Gastroesophageal sphincter (tissue), 3 donors: ENCODE results near the gene RREB1.

ENCODE experiments used
- EP300 ChIP-seq: sonication (generic); formaldehyde crosslinking; IDR thresholded peaks from one replicate; pipeline ENCODE4 v1.6.1; 2017; ENCODE audit warnings: antibody characterized with exemption, mild to moderate bottlenecking
- POLR2A ChIP-seq, 2 donors: fragments of 450-650 bp; IDR thresholded peaks; one replicate each; pipeline ENCODE4 v1.6.1; 2017; ENCODE audit warnings: antibody characterized with exemption in 2 of 2, mild to moderate bottlenecking in 2 of 2, moderate library complexity in 1 of 2
- POLR2AphosphoS5 ChIP-seq: sonication (generic); formaldehyde crosslinking; IDR thresholded peaks from one replicate; pipeline ENCODE4 v1.6.1; 2017; ENCODE audit warnings: antibody characterized with exemption
- TF ChIP-seq, protein P1 (sequence below), 4 experiments: fragments of 200-600 bp in 2 of 4; fragments of 450-650 bp in 2 of 4; sonication (generic) in 1 of 4; IDR thresholded peaks; one replicate each; pipeline ENCODE4 v1.5.1; 2017 to 2019; ENCODE audit warnings: antibody characterized with exemption in 4 of 4, mild to moderate bottlenecking in 2 of 4, moderate library complexity in 2 of 4

DNA sequence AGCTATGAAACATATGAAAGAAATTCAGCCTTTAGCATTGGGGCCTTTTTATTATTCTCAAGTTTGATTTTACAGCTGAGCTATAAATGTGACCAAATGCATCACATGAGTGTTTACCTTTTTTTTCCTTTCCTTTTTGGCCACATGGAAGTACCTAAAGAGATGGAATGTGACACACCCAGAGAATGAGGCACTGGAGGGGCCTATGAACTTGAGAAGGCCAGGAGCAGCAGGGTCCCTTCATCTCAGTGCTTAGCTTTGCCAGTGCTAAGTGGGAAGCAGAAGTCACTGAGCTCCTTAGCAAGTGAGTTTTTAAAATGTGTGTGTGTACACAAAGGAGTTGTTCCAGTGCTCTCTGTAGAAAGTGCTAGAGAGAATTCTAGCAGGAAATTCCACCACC is 44.7 kb downstream of the RREB1 start:
- TF ChIP-seq, protein P1, sequence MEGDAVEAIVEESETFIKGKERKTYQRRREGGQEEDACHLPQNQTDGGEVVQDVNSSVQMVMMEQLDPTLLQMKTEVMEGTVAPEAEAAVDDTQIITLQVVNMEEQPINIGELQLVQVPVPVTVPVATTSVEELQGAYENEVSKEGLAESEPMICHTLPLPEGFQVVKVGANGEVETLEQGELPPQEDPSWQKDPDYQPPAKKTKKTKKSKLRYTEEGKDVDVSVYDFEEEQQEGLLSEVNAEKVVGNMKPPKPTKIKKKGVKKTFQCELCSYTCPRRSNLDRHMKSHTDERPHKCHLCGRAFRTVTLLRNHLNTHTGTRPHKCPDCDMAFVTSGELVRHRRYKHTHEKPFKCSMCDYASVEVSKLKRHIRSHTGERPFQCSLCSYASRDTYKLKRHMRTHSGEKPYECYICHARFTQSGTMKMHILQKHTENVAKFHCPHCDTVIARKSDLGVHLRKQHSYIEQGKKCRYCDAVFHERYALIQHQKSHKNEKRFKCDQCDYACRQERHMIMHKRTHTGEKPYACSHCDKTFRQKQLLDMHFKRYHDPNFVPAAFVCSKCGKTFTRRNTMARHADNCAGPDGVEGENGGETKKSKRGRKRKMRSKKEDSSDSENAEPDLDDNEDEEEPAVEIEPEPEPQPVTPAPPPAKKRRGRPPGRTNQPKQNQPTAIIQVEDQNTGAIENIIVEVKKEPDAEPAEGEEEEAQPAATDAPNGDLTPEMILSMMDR (IDR thresholded peaks at IDR 0.05) = no peak
- TF ChIP-seq EP300 = no peak
- TF ChIP-seq POLR2AphosphoS5 = no peak
- TF ChIP-seq POLR2A (IDR thresholded peaks at IDR 0.05) = no peak
